GM06990 (cell line): ENCODE data around the gene TRMT61A.
A peak's percentile ranks its signal among the peaks of the same experiment; 100 is the strongest.

Experiments used
- DNase-seq: peaks from one replicate; pipeline ENCODE4 v3.0.0-alpha.2; 2011; ENCODE audit not compliant: insufficient read length; ENCODE audit errors: extremely low read depth
- H3K27me3 ChIP-seq: replicated peaks from 2 replicates; pipeline ENCODE4 v1.6.0; 2011; ENCODE audit warnings: low read length; ENCODE audit not compliant: control insufficient read depth, insufficient read depth
- H3K36me3 ChIP-seq: 2 replicates; pipeline ENCODE4 v1.5.1; 2011; ENCODE audit warnings: low read length; ENCODE audit not compliant: control insufficient read depth, insufficient read depth
- H3K4me3 ChIP-seq: replicated peaks from 2 replicates; pipeline ENCODE4 v1.5.1; 2011; ENCODE audit warnings: low read depth, mild to moderate bottlenecking, control low read depth, low read length
- CTCF ChIP-seq: IDR thresholded peaks from 2 replicates; pipeline ENCODE4 v1.5.1; 2011; ENCODE audit warnings: low read length, control low read depth, mild to moderate bottlenecking, inconsistent platforms; ENCODE audit not compliant: insufficient read depth, poor library complexity, severe bottlenecking

The TRMT61A gene

DNA sequence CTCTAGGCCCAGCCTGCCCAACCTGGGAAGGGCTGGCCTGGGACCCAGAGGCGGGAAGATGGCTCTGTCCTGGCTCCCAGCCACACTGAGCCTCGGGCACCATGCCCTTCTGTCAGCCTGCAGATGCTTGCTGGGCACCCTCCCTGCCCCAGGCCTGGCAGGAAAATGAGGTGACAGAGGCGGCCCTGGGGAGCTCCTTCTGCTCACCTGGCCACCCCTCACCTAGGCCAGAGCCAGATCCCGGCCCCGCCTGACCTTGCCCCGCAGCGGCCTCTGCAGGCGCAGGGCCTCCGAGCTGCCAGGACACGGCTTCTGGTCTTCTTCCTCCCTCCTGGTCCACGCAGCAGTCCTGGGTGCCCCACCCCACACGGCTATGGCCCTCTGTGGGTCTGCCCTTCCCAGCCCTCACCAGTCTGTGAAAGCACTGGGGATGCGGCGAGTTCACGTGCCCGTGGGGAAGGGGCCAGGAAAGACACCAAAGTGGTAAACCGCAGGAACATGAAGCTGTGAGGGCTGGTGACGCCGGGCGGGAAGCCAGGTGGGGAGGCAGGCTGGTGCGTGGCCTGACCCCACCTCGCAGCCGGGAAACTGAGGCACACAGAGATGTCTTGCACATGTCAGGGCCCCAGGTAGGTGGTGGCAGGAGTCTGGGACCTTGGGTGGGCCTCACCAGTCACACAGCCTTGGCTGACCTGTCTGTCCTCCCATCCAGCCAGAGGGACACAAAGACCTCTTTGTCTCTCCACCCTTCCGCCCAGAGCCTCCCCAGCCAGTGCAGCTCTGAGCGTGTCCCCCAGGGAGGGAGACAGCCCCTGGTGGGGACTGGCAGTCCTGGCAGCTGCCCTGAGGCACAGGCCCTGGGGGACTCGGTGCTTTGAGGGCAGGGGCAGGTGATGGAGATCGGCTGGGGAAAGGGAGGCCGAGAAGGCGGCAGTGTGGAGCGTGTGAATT is 20.6 kb downstream of the TRMT61A start:
- Histone ChIP-seq H3K27me3 (no peaks in the 10 kb centered on the region), H3K4me3 (no peak overlapping the region), H3K36me3 (no peaks in the 10 kb centered on the region)
- no peak for TF ChIP-seq CTCF
- peak; percentile 6 for DNase-seq

- no peak for TF ChIP-seq CTCF
- H3K36me3 ChIP-seq = no peaks in the 10 kb centered on the region
- no peaks in the 10 kb centered on the region for H3K27me3 ChIP-seq
- no peak for DNase-seq
- H3K4me3 ChIP-seq = no peak overlapping the region
Observed at GRCh38 chr14:103550451-103551337, 21.7 kb downstream of the TRMT61A start.

GRCh38 chr14:103551338-103551762 is 22.4 kb downstream of the TRMT61A start:
- Histone ChIP-seq H3K36me3 (no peaks in the 10 kb centered on the region), H3K4me3 (no peak overlapping the region), H3K27me3 (no peaks in the 10 kb centered on the region)
- TF ChIP-seq CTCF = no peak
- no peak for DNase-seq

DNA sequence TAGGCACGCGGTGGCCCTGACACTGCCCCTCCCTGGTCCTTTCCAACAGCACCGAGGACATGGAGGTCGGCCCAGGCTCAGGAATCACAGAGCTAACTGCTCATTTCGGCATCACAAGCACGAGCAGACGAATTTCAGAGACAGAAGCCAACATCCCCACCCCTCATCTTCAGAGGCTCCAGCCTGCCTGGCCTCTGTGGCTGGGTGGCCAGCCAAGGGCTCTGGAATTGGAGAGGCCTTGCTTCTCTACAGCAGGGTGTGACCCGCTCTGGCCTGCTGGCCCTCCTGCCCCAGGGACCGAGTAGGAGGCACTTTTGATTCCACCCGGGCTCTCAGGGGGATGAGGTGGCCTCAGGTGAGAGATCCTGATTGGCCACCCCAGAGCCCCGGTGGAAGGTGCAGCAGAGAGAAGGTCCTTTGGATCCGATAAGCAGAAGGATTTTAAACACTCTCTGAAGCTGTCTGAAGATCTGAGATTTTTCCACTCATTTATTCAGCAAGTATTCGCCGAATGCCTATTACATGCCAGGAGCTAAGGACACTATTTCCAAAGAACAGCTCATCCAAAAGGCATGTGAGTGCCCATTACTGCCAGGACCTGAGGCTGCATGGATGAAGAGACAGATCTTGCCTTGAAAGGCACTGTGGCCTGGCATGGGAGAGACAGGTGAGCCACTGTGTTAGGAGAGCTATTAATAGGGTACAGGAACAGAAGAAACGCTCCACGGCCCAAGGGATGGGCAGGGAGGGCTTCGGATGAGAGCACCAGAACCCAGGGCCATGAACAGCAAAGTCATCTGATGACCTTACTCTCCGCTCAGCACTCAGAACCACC is 23.2 kb downstream of the TRMT61A start:
- Histone ChIP-seq H3K27me3 (no peaks in the 10 kb centered on the region), H3K4me3 (no peak overlapping the region), H3K36me3 (no peaks in the 10 kb centered on the region)
- no peak for TF ChIP-seq CTCF
- DNase-seq = no peak

- H3K27me3 ChIP-seq = no peaks in the 10 kb centered on the region
- H3K36me3 ChIP-seq = no peaks in the 10 kb centered on the region
- no peak for TF ChIP-seq CTCF
- DNase-seq = no peak
- H3K4me3 ChIP-seq = no peak overlapping the region
Observed at GRCh38 chr14:103552846-103553210, 23.8 kb downstream of the TRMT61A start.
